Stimulated activated CD8-positive, alpha-beta memory T cell treated with anti-CD3 and anti-CD28 coated beads, Interleukin-7, amount 100 ng/mL, for 48 hours (primary cell): ENCODE results near the gene KIF25.

Source experiments
- DNase-seq, 2 donors: peaks; one replicate each; pipeline ENCODE4 v3.0.0-alpha.2; 2020; ENCODE audit warnings: low read depth in 1 of 2; ENCODE audit errors: extremely low read depth in 1 of 2

KIF25 gene

GRCh38 chr6:167997642-167998041 is at the start of gene KIF25:
Gene KIF25 (plus strand): TSS chr6:167997671. CDS start chr6:168029586, 31,915 bp downstream.
- no peak for DNase-seq

- no peak for DNase-seq
These were observed 49.8 kb upstream of the KIF25 start for GRCh38 chr6:167947716-167948115.

- DNase-seq, result no peak
These were observed 48.8 kb upstream of the KIF25 start for GRCh38 chr6:167948716-167949115.

- DNase-seq, result no peak
These were observed 48.3 kb upstream of the KIF25 start for GRCh38 chr6:167949121-167949684.

GRCh38 chr6:167951781-167952511 is 45.5 kb upstream of the KIF25 start:
- no peak for DNase-seq

- DNase-seq, result no peak
These were observed 45.0 kb upstream of the KIF25 start for GRCh38 chr6:167952512-167952859.

- DNase-seq, result no peak
These were observed 43.9 kb upstream of the KIF25 start for GRCh38 chr6:167953551-167953950.

GRCh38 chr6:167954151-167954550 is 43.3 kb upstream of the KIF25 start:
- DNase-seq, result no peak

- no peak for DNase-seq
These were observed 41.0 kb upstream of the KIF25 start for GRCh38 chr6:167956491-167956890.

GRCh38 chr6:167956983-167957492 is 40.4 kb upstream of the KIF25 start:
- no peak for DNase-seq

GRCh38 chr6:167957626-167958025 is 39.8 kb upstream of the KIF25 start:
- DNase-seq, result no peak

GRCh38 chr6:167960579-167960978 is 36.9 kb upstream of the KIF25 start:
- DNase-seq, result no peak

GRCh38 chr6:167962711-167963110 is 34.8 kb upstream of the KIF25 start:
- no peak for DNase-seq

GRCh38 chr6:167963589-167964057 is 33.8 kb upstream of the KIF25 start:
- DNase-seq, result no peak

- DNase-seq, result no peak
These were observed 31.6 kb upstream of the KIF25 start for GRCh38 chr6:167965592-167966539.

- DNase-seq, result no peak
These were observed 30.9 kb upstream of the KIF25 start for GRCh38 chr6:167966540-167966905.

GRCh38 chr6:167968091-167968490 is 29.4 kb upstream of the KIF25 start:
- no peak for DNase-seq

- DNase-seq, result no peak
These were observed 27.2 kb upstream of the KIF25 start for GRCh38 chr6:167970230-167970629.

GRCh38 chr6:167972193-167972592 is 25.3 kb upstream of the KIF25 start:
- no peak for DNase-seq

GRCh38 chr6:167973148-167973885 is 24.2 kb upstream of the KIF25 start:
- no peak for DNase-seq
